Naive thymus-derived CD4-positive, alpha-beta T cell (primary cell): ENCODE results near the gene PGBD2. TPM values are rescaled to one million over a fixed set of nuclear protein-coding genes. Genes with fewer than 3 reads are reported as not detected.

Source experiments
- ATAC-seq: fragments of 150-1000 bp; cut with Tn5 transposase; 2 replicates; pipeline ENCODE4 v1.10.0; 2021; ENCODE audit warnings: mild to moderate bottlenecking, moderate library complexity
- CTCF ChIA-PET: fragments of 350-600 bp; sonication (Branson Sonifier 250); formaldehyde crosslinking; loops from one replicate; lab custom pipeline; 2021; ENCODE audit warnings: antibody characterized with exemption; lab: Charles Lee
- POLR2A ChIA-PET: fragments of 350-600 bp; sonication (Branson Sonifier 250); formaldehyde crosslinking; loops from one replicate; lab custom pipeline; 2021; ENCODE audit warnings: antibody characterized with exemption, inconsistent platforms; lab: Charles Lee
- DNase-seq, 9 donors: peaks; one replicate each; pipeline versions ENCODE4 v3.0.0 to v3.0.0-alpha.2; 2020 to 2022; ENCODE audit warnings: mixed read lengths in 1 of 9
- H3K27ac ChIP-seq: one replicate; pipeline ENCODE4 v1.7.0; 2013; ENCODE audit warnings: mild to moderate bottlenecking, low read depth, low read length, moderate library complexity
- H3K27me3 ChIP-seq, 2 donors: one replicate each; pipeline ENCODE4 v1.7.0; 2013; ENCODE audit warnings: low read length in 2 of 2, mild to moderate bottlenecking in 2 of 2, moderate library complexity in 2 of 2; ENCODE audit not compliant: control insufficient read depth in 2 of 2, insufficient read depth in 2 of 2
- H3K36me3 ChIP-seq, 3 experiments: 1 replicate in 2 of 3; 2 replicates in 1 of 3; pipeline ENCODE4 v1.7.0; 2013; ENCODE audit warnings: low read length in 3 of 3, mild to moderate bottlenecking in 3 of 3, moderate library complexity in 1 of 3; ENCODE audit not compliant: insufficient read depth in 3 of 3, control insufficient read depth in 2 of 3
- H3K4me1 ChIP-seq, 2 donors: one replicate each; pipeline ENCODE4 v1.7.0; 2013; ENCODE audit warnings: low read length in 2 of 2, mild to moderate bottlenecking in 2 of 2, moderate library complexity in 1 of 2; ENCODE audit not compliant: control insufficient read depth in 2 of 2, insufficient read depth in 2 of 2
- H3K4me3 ChIP-seq: 2 replicates; pipeline ENCODE4 v1.7.0; 2013; ENCODE audit warnings: mild to moderate bottlenecking, low read length
- H3K9me3 ChIP-seq, 3 experiments: 1 replicate in 2 of 3; 2 replicates in 1 of 3; pipeline ENCODE4 v1.7.0; 2013; ENCODE audit warnings: low read length in 3 of 3; ENCODE audit not compliant: control insufficient read depth in 2 of 3
- H3K27ac Mint-ChIP-seq, 9 donors: one replicate each; pipeline ENCODE4 v1.8.0; 2020 to 2022; ENCODE audit warnings: mixed read lengths in 9 of 9, mild to moderate bottlenecking in 8 of 9, moderate library complexity in 5 of 9, inconsistent platforms in 2 of 9
- H3K27me3 Mint-ChIP-seq, 5 donors: one replicate each; pipeline ENCODE4 v1.8.0; 2021 to 2022; ENCODE audit warnings: mixed read lengths in 5 of 5, mild to moderate bottlenecking in 1 of 5
- H3K36me3 Mint-ChIP-seq, 5 donors: one replicate each; pipeline ENCODE4 v1.8.0; 2020 to 2022; ENCODE audit warnings: mixed read lengths in 5 of 5, mild to moderate bottlenecking in 3 of 5, inconsistent platforms in 1 of 5
- H3K4me1 Mint-ChIP-seq, 7 donors: one replicate each; pipeline ENCODE4 v1.8.0; 2020 to 2022; ENCODE audit warnings: mixed read lengths in 7 of 7, mild to moderate bottlenecking in 3 of 7, inconsistent platforms in 1 of 7
- H3K4me3 Mint-ChIP-seq, 10 donors: one replicate each; pipeline ENCODE4 v1.8.0; 2020 to 2022; ENCODE audit warnings: mild to moderate bottlenecking in 10 of 10, mixed read lengths in 10 of 10, moderate library complexity in 6 of 10, inconsistent platforms in 2 of 10
- H3K9me3 Mint-ChIP-seq, 11 donors: one replicate each; pipeline ENCODE4 v1.8.0; 2020 to 2022; ENCODE audit warnings: mixed read lengths in 11 of 11, mild to moderate bottlenecking in 4 of 11, inconsistent platforms in 1 of 11, moderate library complexity in 1 of 11
- intact Hi-C, 2 donors: fragments of 100-400 bp; cut with micrococcal nuclease; formaldehyde crosslinking; loops; one replicate each; pipeline ENCODE4 v1.15.1; 2023
- polyA plus RNA-seq, 2 donors: library from polyadenylated mRNA; unstranded; fragments of 300-500 nt; fragmentation: Illumina TruSeq; gene quantifications; one replicate each; pipeline ENCODE4 v1.2.3, GENCODE V29; 2021
- total RNA-seq, 6 experiments: library from RNA in 5 of 6; stranded (reverse) in 5 of 6; gene quantifications; 1 replicate in 5 of 6; 2 replicates in 1 of 6; pipeline ENCODE4 v1.2.3 and lab custom pipeline; 2021 to 2026

The PGBD2 gene
- total and polyA plus RNA-seq, 7 experiments from 2014 or later: 2.9 to 19.0 (median 7.6) TPM

DNA sequence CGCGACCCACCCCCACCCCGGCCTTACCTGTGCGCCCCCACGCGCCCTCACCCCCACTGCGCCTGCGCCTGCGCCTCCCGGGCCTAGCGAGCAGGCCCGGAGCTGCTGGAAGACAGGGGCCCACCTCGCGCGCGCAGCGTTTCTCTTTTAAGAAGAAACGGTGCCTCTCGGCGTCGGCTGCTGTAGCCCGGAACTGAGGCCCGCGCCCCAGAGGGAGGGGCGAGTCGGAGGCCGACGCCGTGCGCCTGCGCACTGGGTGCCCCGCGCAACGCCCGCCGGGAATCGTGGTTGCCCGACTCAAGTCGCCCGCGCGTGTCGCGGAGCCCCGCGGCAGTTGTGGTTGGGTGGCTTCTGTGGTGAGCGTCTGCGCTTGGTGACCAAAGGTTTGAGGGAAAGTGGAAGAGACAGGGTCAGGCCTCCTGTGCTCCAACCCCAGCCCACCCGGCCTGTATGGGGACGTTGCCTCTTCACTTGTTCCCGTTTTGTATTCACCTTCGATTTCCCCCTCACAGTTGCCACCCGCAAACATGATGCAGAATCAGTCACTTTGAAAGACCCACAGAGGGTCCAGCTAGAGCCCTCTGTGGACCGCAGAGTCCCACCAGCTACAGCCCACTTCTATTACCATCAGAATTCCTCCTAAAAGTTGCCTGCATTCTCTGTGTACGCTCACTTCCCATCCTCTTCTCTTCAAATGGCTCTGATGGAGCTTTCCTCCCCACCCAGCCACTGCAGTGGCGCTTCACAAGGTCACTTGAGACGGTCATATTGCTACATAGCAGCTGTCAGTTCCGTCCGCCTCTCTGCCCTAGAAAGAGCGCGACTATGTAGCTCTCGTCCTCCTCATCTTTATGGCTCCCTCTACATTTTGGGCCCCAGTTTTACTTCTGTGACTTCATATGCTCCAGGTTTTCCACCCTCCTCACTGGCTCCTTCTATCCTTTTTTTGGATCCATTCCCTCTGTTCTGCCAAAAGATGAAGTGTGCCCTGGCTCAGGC, 46.8 kb upstream of the PGBD2 start, which contains the start of gene ZNF692:
ZNF692 (minus strand) TSS at position 195 of the 999 bp plus-strand sequence. CDS start 776 bp downstream, outside the sequence.
- ChIA-PET POLR2A (interaction anchor here (0.6 to 9.5 kb wide), 12 partner anchors 12 to 57 kb away, joined by 3 to 154 read pairs (median 4); partner anchors contain the start of genes SH3BP5L and ZNF672), CTCF (interaction anchor here (0.6 to 2.5 kb wide), 8 partner anchors 10 to 456 kb away, joined by 3 to 11 read pairs (median 7); partner anchors contain the start of genes SH3BP5L and ZNF672)
- Histone ChIP-seq H3K36me3 (peaks cover 0 to 13% (median 0%) of the 10 kb centered on the region in 3 experiments), H3K27me3 (no peaks in the 10 kb centered on the region), H3K27ac (peak within 1 kb of the TSS; percentile 81), H3K4me3 (peak within 1 kb of the TSS; percentile 78), H3K4me1 (peaks cover 39 to 50% of the 10 kb centered on the region in 2 donors), H3K9me3 (no peaks in the 10 kb centered on the region)
- intact Hi-C loops: loop anchor here (1.0 kb wide), 4 partner anchors 14 to 47 kb away; partner anchors contain the start of genes PGBD2 (in 2 of the 2) and ZNF672 (in 2 of the 2)
- Mint-ChIP-seq H3K27me3 (no peaks in the 10 kb centered on the region), H3K36me3 (peaks cover 0 to 14% (median 0%) of the 10 kb centered on the region in 5 donors), H3K27ac (peak within 1 kb of the TSS; percentile 90 to 98 (median 96)), H3K4me1 (peaks cover 23 to 60% (median 51%) of the 10 kb centered on the region in 7 donors), H3K4me3 (peak within 1 kb of the TSS; percentile 81 to 98 (median 91)), H3K9me3 (peaks cover 0 to 4% (median 0%) of the 10 kb centered on the region in 11 donors)
- DNase-seq (peak; percentile 96 to 98 (median 97)), ATAC-seq (peak; percentile 93)

DNA sequence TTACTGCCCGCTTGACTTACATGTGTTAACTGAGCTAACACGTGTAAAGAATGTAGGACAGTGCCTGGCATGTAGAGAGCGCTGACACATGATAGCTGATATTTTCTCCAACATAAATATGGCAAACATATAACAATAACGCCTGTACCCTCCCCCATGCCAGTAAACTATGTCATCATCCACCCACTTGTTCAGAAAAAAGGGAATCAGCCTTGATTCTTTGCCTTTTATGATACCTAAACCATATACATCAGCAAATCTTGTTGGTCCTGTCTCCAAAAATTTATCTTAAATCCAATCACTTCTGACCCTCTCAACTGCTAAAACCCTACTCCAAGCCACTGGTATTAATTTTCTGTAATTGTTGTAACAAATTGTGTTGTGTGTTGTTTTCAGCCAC, 46.0 kb upstream of the PGBD2 start:
- Mint-ChIP-seq H3K27me3 (no peaks in the 10 kb centered on the region), H3K36me3 (peaks cover 0 to 8% (median 0%) of the 10 kb centered on the region in 5 donors), H3K27ac (peak overlapping the region; percentile 90 to 98 (median 96)), H3K9me3 (peaks cover 0 to 4% (median 0%) of the 10 kb centered on the region in 11 donors), H3K4me1 (peaks cover 31 to 68% (median 54%) of the 10 kb centered on the region in 7 donors), H3K4me3 (peak overlapping the region; percentile 81 to 98 (median 91))
- peaks cover 36 to 41% of the 10 kb centered on the region in 2 donors for H3K4me1 ChIP-seq
- H3K9me3 ChIP-seq: no peaks in the 10 kb centered on the region
- intact Hi-C loops: no loop called here
- H3K4me3 ChIP-seq: no peak overlapping the region
- no peak for DNase-seq
- no peaks in the 10 kb centered on the region for H3K27me3 ChIP-seq
- H3K36me3 ChIP-seq: peaks cover 0 to 6% (median 0%) of the 10 kb centered on the region in 3 experiments
- POLR2A ChIA-PET: interaction anchor here (1.0 to 9.5 kb wide), 5 partner anchors 13 to 33 kb away, joined by 3 to 154 read pairs (median 33); partner anchors contain the start of genes SH3BP5L and ZNF672
- CTCF ChIA-PET: interaction anchor here (0.6 to 2.5 kb wide), 4 partner anchors 14 to 456 kb away, joined by 3 to 11 read pairs (median 8); partner anchors contain the start of genes SH3BP5L and ZNF672
- H3K27ac ChIP-seq: no peak overlapping the region
- no peak for ATAC-seq

GRCh38 chr1:248861616-248862015, 44.4 kb upstream of the PGBD2 start:
- ChIA-PET POLR2A (interaction anchor here (0.6 to 9.5 kb wide), 5 partner anchors 12 to 40 kb away, joined by 3 to 154 read pairs (median 29); partner anchors contain the start of genes SH3BP5L and ZNF672), CTCF (interaction anchor here (0.7 to 1.4 kb wide), 2 partner anchors 12 to 22 kb away, joined by 3 to 4 read pairs; no protein-coding TSS in a partner anchor)
- intact Hi-C loops: no loop called here
- peaks cover 36% of the 10 kb centered on the region in 2 donors for H3K4me1 ChIP-seq
- H3K27me3 ChIP-seq: no peaks in the 10 kb centered on the region
- ATAC-seq (no peak), DNase-seq (no peak)
- no peaks in the 10 kb centered on the region for H3K36me3 ChIP-seq
- Mint-ChIP-seq H3K4me3 (peak overlapping the region in 6 of 10 donors; percentile 1 to 91 (median 44)), H3K27ac (no peak overlapping the region), H3K36me3 (peaks cover 0 to 2% (median 0%) of the 10 kb centered on the region in 5 donors), H3K27me3 (no peaks in the 10 kb centered on the region), H3K4me1 (peaks cover 31 to 60% (median 51%) of the 10 kb centered on the region in 7 donors), H3K9me3 (peaks cover 0 to 4% (median 0%) of the 10 kb centered on the region in 11 donors)
- H3K4me3 ChIP-seq: no peak overlapping the region
- no peaks in the 10 kb centered on the region for H3K9me3 ChIP-seq
- H3K27ac ChIP-seq: no peak overlapping the region

DNA sequence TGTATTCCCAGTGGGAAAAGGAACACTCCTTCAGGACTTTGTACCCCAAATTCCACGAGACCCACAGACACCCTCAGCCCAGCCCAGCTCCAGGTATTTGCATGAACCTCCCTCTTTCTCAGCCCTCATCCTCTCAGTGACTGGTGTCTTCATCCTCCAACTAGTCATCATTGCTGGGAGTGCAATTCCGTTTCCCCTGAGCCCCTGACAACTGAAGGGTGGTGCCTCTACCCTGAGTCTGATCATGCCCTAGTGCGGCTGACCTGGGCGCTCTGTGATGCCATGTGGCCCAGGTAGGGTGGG, 43.4 kb upstream of the PGBD2 start:
- Mint-ChIP-seq H3K27ac (peak overlapping the region; percentile 84 to 94 (median 88)), H3K27me3 (no peaks in the 10 kb centered on the region)

DNA sequence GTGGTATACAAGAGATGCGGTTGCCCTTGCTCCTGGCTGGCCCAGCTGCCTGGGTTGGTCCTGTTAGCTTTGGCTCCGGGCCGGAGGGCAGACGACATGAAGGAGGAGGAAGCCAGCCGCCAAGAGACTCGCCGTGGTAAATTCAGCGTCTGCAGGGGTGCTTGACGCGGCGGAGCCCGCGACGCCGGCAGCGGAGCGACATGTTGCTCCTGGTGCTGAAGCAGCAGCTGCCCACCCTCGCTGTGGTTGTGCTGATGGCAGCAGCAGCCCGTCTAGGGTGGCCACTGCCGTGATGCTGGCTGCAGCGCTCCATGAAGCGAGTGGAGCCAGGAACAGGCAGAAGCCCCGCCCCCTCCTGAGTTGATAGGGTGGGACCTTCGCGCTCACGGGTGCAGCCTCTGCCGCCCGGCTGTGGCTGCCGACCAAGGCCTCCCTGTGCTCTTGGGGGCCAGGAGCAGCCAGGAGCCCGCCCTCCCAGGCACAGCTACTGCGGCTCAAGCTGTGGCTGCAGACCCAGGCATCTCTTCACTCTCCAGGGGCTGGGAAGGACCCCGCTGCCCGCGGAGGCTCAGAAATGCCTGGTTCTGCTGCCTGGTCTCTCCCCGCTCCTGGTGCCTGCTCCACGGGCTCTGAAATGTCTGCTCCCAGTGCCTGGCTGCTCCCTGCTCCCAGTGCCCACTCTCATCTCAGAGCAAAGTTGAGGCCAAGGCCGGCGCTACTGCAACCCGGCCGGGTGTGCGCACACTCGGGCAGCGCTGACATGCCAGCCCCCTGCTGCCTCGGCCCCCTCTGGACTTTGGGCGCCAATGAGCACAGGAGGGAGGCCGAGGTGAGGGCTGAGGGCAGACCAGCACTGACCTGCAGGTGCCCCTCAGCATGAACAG, 42.8 kb upstream of the PGBD2 start:
- intact Hi-C loops: loop anchor here (1.0 kb wide), 4 partner anchors 10 to 43 kb away; partner anchors contain the start of genes PGBD2 (in 2 of the 2) and ZNF672 (in 1 of the 2)

More for the DNA sequence above, 43.4 kb upstream of the PGBD2 start:
- Histone ChIP-seq H3K9me3 (no peaks in the 10 kb centered on the region), H3K4me3 (peak overlapping the region; percentile 76), H3K27ac (peak overlapping the region; percentile 71), H3K4me1 (peaks cover 28% of the 10 kb centered on the region in 2 donors), H3K27me3 (no peaks in the 10 kb centered on the region), H3K36me3 (no peaks in the 10 kb centered on the region)
- POLR2A ChIA-PET: interaction anchor here (0.5 to 9.5 kb wide), 6 partner anchors 11 to 43 kb away, joined by 3 to 154 read pairs (median 18); partner anchors contain the start of genes PGBD2, SH3BP5L and ZNF672
- peaks cover 0 to 2% (median 0%) of the 10 kb centered on the region in 5 donors for H3K36me3 Mint-ChIP-seq
- DNase-seq (no peak), ATAC-seq (peak; percentile 2)
- peak overlapping the region; percentile 80 to 95 (median 92) for H3K4me3 Mint-ChIP-seq
- peaks cover 31 to 52% (median 51%) of the 10 kb centered on the region in 7 donors for H3K4me1 Mint-ChIP-seq
- peaks cover 0 to 6% (median 0%) of the 10 kb centered on the region in 11 donors for H3K9me3 Mint-ChIP-seq
- intact Hi-C loops: no loop called here
- CTCF ChIA-PET: interaction anchor here (1.4 kb wide), 2 partner anchors 23 to 36 kb away, joined by 3 to 4 read pairs; partner anchors contain the start of gene SH3BP5L

More for the DNA sequence above, 42.8 kb upstream of the PGBD2 start:
- no peaks in the 10 kb centered on the region for H3K9me3 ChIP-seq
- Mint-ChIP-seq H3K27ac (peak overlapping the region; percentile 86 to 97 (median 88)), H3K4me3 (peak overlapping the region; percentile 80 to 96 (median 92)), H3K27me3 (no peaks in the 10 kb centered on the region), H3K9me3 (peaks cover 0 to 6% (median 0%) of the 10 kb centered on the region in 11 donors), H3K36me3 (peaks cover 0 to 2% (median 0%) of the 10 kb centered on the region in 5 donors), H3K4me1 (peaks cover 29 to 48% (median 45%) of the 10 kb centered on the region in 7 donors)
- no peaks in the 10 kb centered on the region for H3K27me3 ChIP-seq
- peak overlapping the region; percentile 71 for H3K27ac ChIP-seq
- POLR2A ChIA-PET: interaction anchor here (0.5 to 9.5 kb wide), 8 partner anchors 10 to 43 kb away, joined by 3 to 154 read pairs (median 5); partner anchors contain the start of genes PGBD2, SH3BP5L and ZNF672
- peak overlapping the region; percentile 76 for H3K4me3 ChIP-seq
- DNase-seq: peak; percentile 60 to 82 (median 74)
- no peaks in the 10 kb centered on the region for H3K36me3 ChIP-seq
- peak; percentile 65 for ATAC-seq
- H3K4me1 ChIP-seq: peaks cover 22 to 23% of the 10 kb centered on the region in 2 donors
- CTCF ChIA-PET: interaction anchor here (1.4 kb wide), 2 partner anchors 24 to 37 kb away, joined by 3 to 4 read pairs; partner anchors contain the start of gene SH3BP5L
